ENCODE data around the gene UBE2L3.

DNA sequence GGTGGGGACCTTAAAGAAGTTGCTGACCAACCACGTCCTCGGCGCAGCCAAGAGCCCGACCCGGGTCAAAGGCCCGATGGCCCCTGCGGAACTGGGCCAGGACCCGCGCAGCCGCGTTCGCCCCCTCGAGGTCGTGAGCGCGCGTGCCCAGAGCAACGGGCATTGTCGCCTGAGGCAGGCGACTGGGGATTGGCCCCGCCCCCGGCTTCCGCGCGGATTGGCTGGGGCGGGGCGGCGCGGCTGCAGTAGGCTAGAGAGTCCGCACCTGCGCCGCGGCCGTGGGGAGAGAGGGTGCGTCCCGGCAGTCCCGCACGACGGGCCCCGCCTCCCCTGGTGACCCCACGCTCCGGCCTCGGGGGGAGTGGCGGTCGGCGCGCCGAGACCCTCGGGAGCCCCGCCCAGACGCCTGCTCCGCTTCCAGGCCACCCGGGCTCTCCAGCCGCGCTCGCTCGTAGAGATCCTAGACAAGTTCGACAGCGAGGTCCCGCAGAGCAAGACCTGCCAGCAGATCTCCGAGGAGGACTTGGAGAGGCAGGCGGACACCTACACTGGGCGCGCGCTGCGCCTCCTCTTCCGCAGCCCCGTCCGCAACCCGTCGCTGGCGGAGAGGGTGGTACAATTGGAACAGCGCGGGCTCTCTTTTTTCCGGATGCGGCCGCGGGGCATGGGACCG is 90.0 kb downstream of the UBE2L3 start:
- no peak for TF ChIP-seq USF2 (IDR thresholded peaks at IDR 0.05; ENCODE audit: borderline replicate concordance, low read depth, low read length)
- 0 out of 2 replicates have a peak, but pooled peaks have one; percentile 23 for TF ChIP-seq CTCF (IDR thresholded peaks at IDR 0.05)
- no peak for TF ChIP-seq RXRA (IDR thresholded peaks at IDR 0.05; ENCODE audit: borderline replicate concordance, low read depth)
- TF ChIP-seq TAF1 (IDR thresholded peaks at IDR 0.05; ENCODE audit: borderline replicate concordance, low read depth, low read length) = no peak
- TF ChIP-seq REST (IDR thresholded peaks at IDR 0.05; ENCODE audit: low read depth, low read length) = no peak
- TF ChIP-seq MEF2A (IDR thresholded peaks at IDR 0.05; ENCODE audit: borderline replicate concordance, low read depth) = no peak
- TF ChIP-seq, protein P1, sequence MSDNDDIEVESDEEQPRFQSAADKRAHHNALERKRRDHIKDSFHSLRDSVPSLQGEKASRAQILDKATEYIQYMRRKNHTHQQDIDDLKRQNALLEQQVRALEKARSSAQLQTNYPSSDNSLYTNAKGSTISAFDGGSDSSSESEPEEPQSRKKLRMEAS (IDR thresholded peaks at IDR 0.05; ENCODE audit: low read depth) = peak; percentile 18; the same call in 1 of the 2 replicates
- no peak; the same call in 1 of the 2 replicates for TF ChIP-seq TCF12 (IDR thresholded peaks at IDR 0.05)
- TF ChIP-seq POLR2AphosphoS5 (IDR thresholded peaks at IDR 0.05; ENCODE audit: low read depth, low read length) = peak; percentile 63; the same call in 1 of the 2 replicates
- no peak for TF ChIP-seq JUND (IDR thresholded peaks at IDR 0.05)
- TF ChIP-seq EP300 (IDR thresholded peaks at IDR 0.05; ENCODE audit: borderline replicate concordance in 1 of 2, low read depth in 1 of 2, low read length in 1 of 2) = no peak
